Small intestine (tissue), 7 donors: ENCODE measurements around the gene VIPR2. TPM values are rescaled to one million over a fixed set of nuclear protein-coding genes. Genes with fewer than 3 reads are reported as not detected.
"Not testable (repeated sequence)": the region's sequence is repeated elsewhere in the genome, so short reads cannot be mapped to it uniquely, and the experiment has no call there.

Experiments
- DNase-seq, 2 donors: peaks; one replicate each; pipeline versions ENCODE4 v3.0.0 to v3.0.0-alpha.2; 2013
- FAIRE-seq: peaks from 2 replicates; lab custom pipeline; 2012; peaks lifted over from hg19 to GRCh38; lab: Jason Lieb, UNC
- H3K27ac ChIP-seq, 3 donors: one replicate each; pipeline ENCODE4 v1.5.1; 2013; ENCODE audit warnings: low read length in 2 of 3, mild to moderate bottlenecking in 2 of 3, control low read depth in 1 of 3, inconsistent platforms in 1 of 3, low read depth in 1 of 3, moderate library complexity in 1 of 3
- H3K27me3 ChIP-seq, 3 donors: one replicate each; pipeline ENCODE4 v1.6.1; 2013; ENCODE audit warnings: low read length in 3 of 3, inconsistent platforms in 1 of 3; ENCODE audit not compliant: control insufficient read depth in 3 of 3, insufficient read depth in 3 of 3
- H3K36me3 ChIP-seq, 3 donors: one replicate each; pipeline ENCODE4 v1.6.1; 2013; ENCODE audit warnings: low read length in 3 of 3, inconsistent platforms in 1 of 3, low read depth in 1 of 3, mild to moderate bottlenecking in 1 of 3, moderate library complexity in 1 of 3; ENCODE audit not compliant: control insufficient read depth in 3 of 3, insufficient read depth in 2 of 3
- H3K4me1 ChIP-seq, 3 donors: one replicate each; pipeline ENCODE4 v1.6.1; 2013; ENCODE audit warnings: low read length in 2 of 3, inconsistent platforms in 1 of 3, low read depth in 1 of 3, mild to moderate bottlenecking in 1 of 3, moderate library complexity in 1 of 3; ENCODE audit not compliant: control insufficient read depth in 3 of 3, insufficient read depth in 2 of 3
- H3K4me3 ChIP-seq, 3 donors: one replicate each; pipeline ENCODE4 v1.5.1; 2013; ENCODE audit warnings: low read length in 3 of 3, control low read depth in 1 of 3, inconsistent platforms in 1 of 3, low read depth in 1 of 3, mild to moderate bottlenecking in 1 of 3, moderate library complexity in 1 of 3
- H3K9me3 ChIP-seq, 2 donors: one replicate each; pipeline ENCODE4 v1.6.1; 2013; ENCODE audit warnings: low read depth in 1 of 2, low read length in 1 of 2; ENCODE audit not compliant: control insufficient read depth in 2 of 2, insufficient read depth in 1 of 2
- WGBS, 3 donors: extraction: QIAGEN DNeasy Blood & Tissue Kit; methylation state at CpG; one replicate each; pipeline ENCODE4 v1.1.7; 2013; 5-methylcytosine and 5-hydroxymethylcytosine counted together
- polyA plus RNA-seq, 4 donors: library from polyadenylated mRNA; stranded (reverse) in 3 of 4; unstranded in 1 of 4; fragments of 200-250 nt in 3 of 4; fragments of 120-200 nt in 1 of 4; gene quantifications; one replicate each; pipeline versions ENCODE4 v1.2.1 to v1.2.3, GENCODE V29; 2013
- donor health status: healthy with polysubstance abuse.
- donor health status: control.
- donor health status: control.
- donor health status: Bipolar disorder and iron deficiency.
- donor health status: healthy.

Gene VIPR2
- polyA plus RNA-seq, 4 donors, result 0.81 to 1.2 (median 0.97) TPM; not detected in 1

DNA sequence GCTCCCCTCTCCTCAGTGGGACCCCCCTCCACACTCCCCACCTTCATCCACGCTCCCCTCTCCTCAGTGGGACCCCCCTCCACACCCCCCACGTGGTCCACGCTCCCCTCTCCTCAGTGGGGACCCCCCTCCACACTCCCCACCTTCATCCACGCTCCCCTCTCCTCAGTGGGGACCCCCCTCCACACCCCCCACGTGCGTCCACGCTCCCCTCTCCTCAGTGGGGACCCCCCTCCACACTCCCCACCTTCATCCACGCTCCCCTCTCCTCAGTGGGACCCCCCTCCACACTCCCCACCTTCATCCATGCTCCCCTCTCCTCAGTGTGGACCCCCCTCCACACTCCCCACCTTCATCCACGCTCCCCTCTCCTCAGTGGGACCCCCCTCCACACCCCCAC lies 146.4 kb downstream of the VIPR2 start:
- not testable (repeated sequence) for H3K36me3 ChIP-seq, H3K4me3 ChIP-seq, H3K27ac ChIP-seq, H3K4me1 ChIP-seq, FAIRE-seq, DNase-seq
- 79 to 83% (median 81%) methylated on average over 5 to 7 of the region's 9 CpGs for WGBS, 3 donors
- Histone ChIP-seq H3K27me3 (peaks cover 2 to 19% (median 3%) of the 10 kb centered on the region in 3 donors), H3K9me3 (peaks cover 0 to 12% of the 10 kb centered on the region in 2 donors)

DNA sequence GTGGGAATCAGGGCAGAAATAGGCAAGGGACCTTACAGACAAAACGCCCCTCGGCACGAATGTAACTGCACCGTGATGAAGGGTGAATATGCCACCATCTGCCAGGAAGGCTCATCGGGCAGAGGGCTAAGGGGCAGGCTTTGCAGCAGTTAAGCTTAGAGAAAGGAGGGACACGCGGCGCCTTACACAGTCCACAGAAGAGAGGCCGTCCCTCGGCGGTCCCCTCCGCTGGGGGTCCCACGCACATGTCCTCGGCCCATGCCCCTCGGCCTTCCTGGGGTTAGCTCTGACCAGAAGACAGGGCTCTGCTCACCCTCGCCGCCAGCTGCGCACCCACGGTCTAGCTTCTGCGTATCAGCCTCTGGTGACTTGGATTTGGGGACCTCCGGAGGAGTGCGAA lies 147.2 kb downstream of the VIPR2 start:
- WGBS, 3 donors, result 65 to 84% (median 77%) methylated on average over 22 of the region's 22 CpGs
- DNase-seq (no peak), FAIRE-seq (no peak)
- H3K4me3 ChIP-seq, result no peak overlapping the region
- H3K9me3 ChIP-seq, result peaks cover 0 to 16% of the 10 kb centered on the region in 2 donors
- no peaks in the 10 kb centered on the region for H3K36me3 ChIP-seq
- peaks cover 3 to 26% (median 6%) of the 10 kb centered on the region in 3 donors for H3K27me3 ChIP-seq
- no peaks in the 10 kb centered on the region for H3K4me1 ChIP-seq
- no peak overlapping the region for H3K27ac ChIP-seq

GRCh38 chr7:158997110-158997453 lies 147.6 kb downstream of the VIPR2 start:
- Histone ChIP-seq H3K27ac (no peak overlapping the region), H3K27me3 (peaks cover 3 to 29% (median 6%) of the 10 kb centered on the region in 3 donors), H3K9me3 (peaks cover 0 to 16% of the 10 kb centered on the region in 2 donors), H3K4me1 (no peaks in the 10 kb centered on the region), H3K36me3 (no peaks in the 10 kb centered on the region), H3K4me3 (no peak overlapping the region)
- DNase-seq, result no peak
- whole genome bisulfite sequencing, 3 donors, result 30 to 56% (median 51%) methylated on average over 31 to 32 of the region's 32 CpGs
- no peak for FAIRE-seq

- H3K27me3 ChIP-seq, result peaks cover 3 to 32% (median 10%) of the 10 kb centered on the region in 3 donors
- peaks cover 0 to 16% of the 10 kb centered on the region in 2 donors for H3K9me3 ChIP-seq
- no peak for DNase-seq
- WGBS, 3 donors, result 67 to 81% (median 73%) methylated on average over 45 to 47 of the region's 47 CpGs
- no peaks in the 10 kb centered on the region for H3K4me1 ChIP-seq
- H3K27ac ChIP-seq, result no peak overlapping the region
- no peak for FAIRE-seq
- no peaks in the 10 kb centered on the region for H3K36me3 ChIP-seq
- no peak overlapping the region for H3K4me3 ChIP-seq
Observed at GRCh38 chr7:158996214-158997109, 148.2 kb downstream of the VIPR2 start.

DNA sequence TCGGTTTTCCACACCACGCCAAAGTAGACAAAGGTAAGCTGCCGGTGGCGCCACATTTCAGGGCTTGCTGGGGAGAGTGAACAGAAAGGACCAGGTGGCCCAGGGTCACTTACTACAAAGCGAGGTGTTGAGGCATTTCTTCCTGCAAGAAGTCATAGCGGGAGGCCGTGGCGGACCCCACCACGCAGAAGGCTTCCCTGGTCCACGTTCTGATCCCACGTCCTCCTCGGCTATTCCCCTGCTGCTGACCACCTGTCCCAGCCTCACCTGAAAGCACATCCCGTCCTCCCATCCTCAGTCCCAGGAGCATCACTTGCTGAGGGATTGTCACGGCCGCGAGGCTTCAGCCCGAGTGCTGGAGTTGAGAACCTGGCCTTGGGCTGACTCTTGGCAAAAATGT lies 149.2 kb downstream of the VIPR2 start:
- peaks cover 3 to 32% (median 11%) of the 10 kb centered on the region in 3 donors for H3K27me3 ChIP-seq
- WGBS, 3 donors, result 93 to 95% (median 95%) methylated on average over 17 of the region's 17 CpGs
- H3K9me3 ChIP-seq, result peaks cover 0 to 13% of the 10 kb centered on the region in 2 donors
- no peaks in the 10 kb centered on the region for H3K36me3 ChIP-seq
- FAIRE-seq (no peak), DNase-seq (no peak)
- H3K27ac ChIP-seq, result no peak overlapping the region
- no peak overlapping the region for H3K4me3 ChIP-seq
- no peaks in the 10 kb centered on the region for H3K4me1 ChIP-seq

DNA sequence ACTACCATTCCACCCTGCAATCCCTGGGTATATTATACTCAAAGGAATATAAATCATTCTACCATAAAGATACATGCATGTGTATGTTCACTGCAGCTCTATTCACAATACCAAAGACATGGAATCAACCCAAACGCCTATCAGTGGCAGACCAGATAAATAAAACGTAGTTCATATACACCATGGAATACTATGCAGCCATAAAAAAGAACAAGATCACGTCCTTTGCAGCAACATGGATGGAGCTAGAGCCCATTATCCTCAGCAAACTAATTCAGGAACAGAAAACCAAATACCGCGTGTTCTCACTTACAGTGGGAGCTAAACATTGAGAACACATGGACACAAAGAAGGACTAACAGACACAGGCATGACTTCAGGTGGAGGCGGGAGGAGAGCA lies 150.0 kb downstream of the VIPR2 start:
- Histone ChIP-seq H3K27ac (no peak overlapping the region), H3K36me3 (no peaks in the 10 kb centered on the region), H3K27me3 (peaks cover 3 to 32% (median 11%) of the 10 kb centered on the region in 3 donors), H3K4me1 (no peaks in the 10 kb centered on the region), H3K9me3 (peaks cover 0 to 13% of the 10 kb centered on the region in 2 donors), H3K4me3 (no peak overlapping the region)
- DNase-seq, result no peak
- FAIRE-seq, result no peak
- WGBS, 3 donors, result 88 to 95% (median 92%) methylated on average over 6 of the region's 6 CpGs

GRCh38 chr7:158993591-158993990 lies 151.1 kb downstream of the VIPR2 start:
- DNase-seq (no peak), FAIRE-seq (no peak)
- H3K36me3 ChIP-seq, result no peaks in the 10 kb centered on the region
- H3K4me1 ChIP-seq, result no peaks in the 10 kb centered on the region
- H3K9me3 ChIP-seq, result peaks cover 0 to 13% of the 10 kb centered on the region in 2 donors
- H3K27ac ChIP-seq, result no peak overlapping the region
- 86 to 91% (median 87%) methylated on average over 12 of the region's 12 CpGs for WGBS, 3 donors
- H3K27me3 ChIP-seq, result peaks cover 3 to 32% (median 11%) of the 10 kb centered on the region in 3 donors
- H3K4me3 ChIP-seq, result no peak overlapping the region

DNA sequence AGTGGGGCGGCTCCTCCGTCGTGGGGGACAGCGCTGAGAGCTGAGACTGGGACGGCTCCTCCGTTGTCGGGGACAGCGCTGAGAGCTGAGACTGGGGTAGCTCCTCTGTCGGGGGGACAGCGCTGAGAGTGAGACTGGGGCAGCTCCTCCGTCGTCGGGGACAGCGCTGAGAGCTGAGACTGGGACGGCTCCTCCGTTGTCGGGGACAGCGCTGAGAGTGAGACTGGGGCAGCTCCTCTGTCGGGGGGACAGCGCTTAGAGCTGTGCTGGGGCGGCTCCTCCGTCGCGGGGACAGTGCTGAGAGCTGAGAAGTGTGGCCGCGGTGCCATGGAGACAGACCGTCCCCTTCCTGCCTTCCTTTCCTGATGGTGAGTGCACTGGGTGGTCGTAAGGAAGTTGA lies 151.9 kb downstream of the VIPR2 start:
- 23 to 59% (median 28%) methylated on average over 22 to 26 of the region's 28 CpGs for WGBS, 3 donors
- Histone ChIP-seq H3K4me1 (no peaks in the 10 kb centered on the region), H3K27me3 (peaks cover 3 to 32% (median 11%) of the 10 kb centered on the region in 3 donors), H3K4me3 (no peak overlapping the region), H3K36me3 (no peaks in the 10 kb centered on the region), H3K9me3 (peaks cover 0 to 13% of the 10 kb centered on the region in 2 donors), H3K27ac (no peak overlapping the region)
- DNase-seq, result no peak
- no peak for FAIRE-seq
